Measurements from ENCODE around the gene ZDHHC11B. TPM values are rescaled to one million over a fixed set of nuclear protein-coding genes. Genes with fewer than 3 reads are reported as not detected.
"Not testable (repeated sequence)": the region's sequence is repeated elsewhere in the genome, so short reads cannot be mapped to it uniquely, and the experiment has no call there.

The ZDHHC11B gene
- total and polyA plus RNA-seq, 2 of the 13 experiments (the other 11 are each of a cell fraction or from before 2014, with no cell fraction given) = 0.11 to 0.12 TPM

GRCh38 chr5:756171-756570, 28.4 kb downstream of the ZDHHC11B start (continued):
- TF ChIP-seq THRA (CRISPR knock-in tag; IDR thresholded peaks at IDR 0.05; ENCODE audit: borderline replicate concordance) (no peak), MNT (IDR thresholded peaks at IDR 0.05) (peak; percentile 42; the same call in 1 of the 2 replicates), BHLHE40 (IDR thresholded peaks at IDR 0.05; ENCODE audit: low read length) (peak; percentile 66; the same call in 1 of the 2 replicates)

- H3K36me3 ChIP-seq (replicated peaks in 1 of 2; ENCODE audit: control insufficient read depth in 1 of 2, insufficient read depth in 2 of 2, low read length in 2 of 2); BruUV-seq (replicated peaks); FAIRE-seq; CTCF ChIA-PET (ENCODE audit: low intra/inter-chr PET ratio, low total read pairs); H3K4me2 ChIP-seq (ENCODE audit: low read depth, low read length); H3K9me3 ChIP-seq (ENCODE audit: low read length); H2AFZ ChIP-seq (ENCODE audit: low read length); ATAC-seq; in situ Hi-C loops (cut with HindIII; ENCODE audit: extremely low pct_ligation_motif_present, low pct_unique_long_range_greater_than_20kb); intact Hi-C loops (cut with micrococcal nuclease; ENCODE audit: unreplicated experiment); H4K20me1 ChIP-seq (ENCODE audit: insufficient read depth, low read length); H3K79me2 ChIP-seq (ENCODE audit: insufficient read depth, low read length); DNase-seq (ENCODE audit: low spot score); H3K4me3 ChIP-seq (replicated peaks in 1 of 3; ENCODE audit: insufficient read depth in 1 of 3, low read depth in 2 of 3, low read length in 3 of 3); H3K27ac ChIP-seq (ENCODE audit: extremely low read length, insufficient read depth, low read length); POLR2A ChIA-PET; H3K9ac ChIP-seq (ENCODE audit: insufficient read depth, low read depth, low read length): not testable (repeated sequence)
- WGBS (ENCODE audit: low lambda C conversion rate) = 28% methylated on average over 16 of the region's 16 CpGs
- Histone ChIP-seq H3K27me3 (ENCODE audit: control insufficient read depth in 1 of 2, insufficient read depth in 2 of 2, low read length in 2 of 2) (peaks cover 3 to 23% of the 10 kb centered on the region in 2 experiments; a peak in 4 of 5 replicates), H3K4me1 (ENCODE audit: insufficient read depth, low read length) (peaks cover 33% of the 10 kb centered on the region)
Measured at GRCh38 chr5:754143-754632, 30.3 kb downstream of the ZDHHC11B start.

GRCh38 chr5:753567-754142, 30.9 kb downstream of the ZDHHC11B start:
- peaks cover 28% of the 10 kb centered on the region for H3K4me1 ChIP-seq (ENCODE audit: insufficient read depth, low read length)
- POLR2A ChIA-PET; H3K9ac ChIP-seq (ENCODE audit: insufficient read depth, low read depth, low read length); H2AFZ ChIP-seq (ENCODE audit: low read length); BruUV-seq (replicated peaks); H3K9me3 ChIP-seq (ENCODE audit: low read length); FAIRE-seq; H3K27ac ChIP-seq (ENCODE audit: extremely low read length, insufficient read depth, low read length); H4K20me1 ChIP-seq (ENCODE audit: insufficient read depth, low read length); in situ Hi-C loops (cut with HindIII; ENCODE audit: extremely low pct_ligation_motif_present, low pct_unique_long_range_greater_than_20kb); intact Hi-C loops (cut with micrococcal nuclease; ENCODE audit: unreplicated experiment); H3K4me2 ChIP-seq (ENCODE audit: low read depth, low read length); H3K36me3 ChIP-seq (replicated peaks in 1 of 2; ENCODE audit: control insufficient read depth in 1 of 2, insufficient read depth in 2 of 2, low read length in 2 of 2); CTCF ChIA-PET (ENCODE audit: low intra/inter-chr PET ratio, low total read pairs); H3K79me2 ChIP-seq (ENCODE audit: insufficient read depth, low read length); DNase-seq (ENCODE audit: low spot score); H3K4me3 ChIP-seq (replicated peaks in 1 of 3; ENCODE audit: insufficient read depth in 1 of 3, low read depth in 2 of 3, low read length in 3 of 3); ATAC-seq: not testable (repeated sequence)
- WGBS (ENCODE audit: low lambda C conversion rate) = 29% methylated on average over 14 of the region's 19 CpGs
- H3K27me3 ChIP-seq (ENCODE audit: control insufficient read depth in 1 of 2, insufficient read depth in 2 of 2, low read length in 2 of 2) = peaks cover 3 to 24% of the 10 kb centered on the region in 2 experiments; a peak in 3 of 5 replicates

GRCh38 chr5:752532-753115, 31.9 kb downstream of the ZDHHC11B start:
- H3K4me3 ChIP-seq (replicated peaks in 1 of 3; ENCODE audit: insufficient read depth in 1 of 3, low read depth in 2 of 3, low read length in 3 of 3); POLR2A ChIA-PET; H3K27ac ChIP-seq (ENCODE audit: extremely low read length, insufficient read depth, low read length); H2AFZ ChIP-seq (ENCODE audit: low read length); H3K4me2 ChIP-seq (ENCODE audit: low read depth, low read length); intact Hi-C loops (cut with micrococcal nuclease; ENCODE audit: unreplicated experiment); H4K20me1 ChIP-seq (ENCODE audit: insufficient read depth, low read length); H3K79me2 ChIP-seq (ENCODE audit: insufficient read depth, low read length); H3K9me3 ChIP-seq (ENCODE audit: low read length); ATAC-seq; DNase-seq (ENCODE audit: low spot score); H3K9ac ChIP-seq (ENCODE audit: insufficient read depth, low read depth, low read length); in situ Hi-C loops (cut with HindIII; ENCODE audit: extremely low pct_ligation_motif_present, low pct_unique_long_range_greater_than_20kb); BruUV-seq (replicated peaks); H3K36me3 ChIP-seq (replicated peaks in 1 of 2; ENCODE audit: control insufficient read depth in 1 of 2, insufficient read depth in 2 of 2, low read length in 2 of 2); CTCF ChIA-PET (ENCODE audit: low intra/inter-chr PET ratio, low total read pairs); FAIRE-seq: not testable (repeated sequence)
- H3K4me1 ChIP-seq (ENCODE audit: insufficient read depth, low read length) = peaks cover 17% of the 10 kb centered on the region
- WGBS (ENCODE audit: low lambda C conversion rate) = 49% methylated on average over 11 of the region's 20 CpGs
- H3K27me3 ChIP-seq (ENCODE audit: control insufficient read depth in 1 of 2, insufficient read depth in 2 of 2, low read length in 2 of 2) = peaks cover 5 to 18% of the 10 kb centered on the region in 2 experiments; a peak in 3 of 5 replicates
